Measurements from ENCODE around the gene LSP1.

The LSP1 gene

GRCh38 chr11:1847926-1848639 is 4.8 kb upstream of the LSP1 start:
- Mint-ChIP-seq H3K36me3 (ENCODE audit: low read depth) (no peaks in the 10 kb centered on the region), H3K27ac (no peak overlapping the region), H3K27me3 (ENCODE audit: low read depth, poor library complexity) (peaks cover 5% of the 10 kb centered on the region), H3K4me3 (no peak overlapping the region), H3K9me3 (peaks cover 3% of the 10 kb centered on the region), H3K4me1 (peaks cover 59% of the 10 kb centered on the region)
- DNase-seq = no peak
- no peak for TF ChIP-seq CTCF (IDR thresholded peaks at IDR 0.05)

GRCh38 chr11:1848640-1849430 is 4.0 kb upstream of the LSP1 start:
- H3K9me3 Mint-ChIP-seq = peaks cover 3% of the 10 kb centered on the region

GRCh38 chr11:1851468-1852180 is 1.3 kb upstream of the LSP1 start:
- DNase-seq = no peak
- Mint-ChIP-seq H3K36me3 (ENCODE audit: low read depth) (no peaks in the 10 kb centered on the region), H3K4me3 (no peak overlapping the region), H3K4me1 (peaks cover 42% of the 10 kb centered on the region), H3K27ac (no peak overlapping the region), H3K9me3 (peaks cover 3% of the 10 kb centered on the region), H3K27me3 (ENCODE audit: low read depth, poor library complexity) (peaks cover 9% of the 10 kb centered on the region)
- no peak for TF ChIP-seq CTCF (IDR thresholded peaks at IDR 0.05)

More at GRCh38 chr11:1848640-1849430, 4.0 kb upstream of the LSP1 start:
- peaks cover 52% of the 10 kb centered on the region for H3K4me1 Mint-ChIP-seq
- DNase-seq = no peak
- peaks cover 5% of the 10 kb centered on the region for H3K27me3 Mint-ChIP-seq (ENCODE audit: low read depth, poor library complexity)
- H3K36me3 Mint-ChIP-seq (ENCODE audit: low read depth) = no peaks in the 10 kb centered on the region
- no peak for TF ChIP-seq CTCF (IDR thresholded peaks at IDR 0.05)
- H3K4me3 Mint-ChIP-seq = no peak overlapping the region
- H3K27ac Mint-ChIP-seq = peak overlapping the region; percentile 59

- Mint-ChIP-seq H3K4me1 (peaks cover 36% of the 10 kb centered on the region), H3K9me3 (peaks cover 3% of the 10 kb centered on the region), H3K36me3 (ENCODE audit: low read depth) (no peaks in the 10 kb centered on the region), H3K27me3 (ENCODE audit: low read depth, poor library complexity) (peaks cover 9% of the 10 kb centered on the region), H3K4me3 (no peak overlapping the region), H3K27ac (no peak overlapping the region)
- no peak for DNase-seq
- TF ChIP-seq CTCF (IDR thresholded peaks at IDR 0.05) = no peak
These were observed 510 bp upstream of the LSP1 start for GRCh38 chr11:1852271-1852876.

GRCh38 chr11:1853376-1854131 is 670 bp downstream of the LSP1 start:
- H3K27ac Mint-ChIP-seq = no peak overlapping the region
- no peak for DNase-seq
- no peak overlapping the region for H3K4me3 Mint-ChIP-seq
- peaks cover 9% of the 10 kb centered on the region for H3K27me3 Mint-ChIP-seq (ENCODE audit: low read depth, poor library complexity)
- no peaks in the 10 kb centered on the region for H3K36me3 Mint-ChIP-seq (ENCODE audit: low read depth)
- no peak for TF ChIP-seq CTCF (IDR thresholded peaks at IDR 0.05)
- H3K4me1 Mint-ChIP-seq = peaks cover 36% of the 10 kb centered on the region
- peaks cover 3% of the 10 kb centered on the region for H3K9me3 Mint-ChIP-seq
